ENCODE data around the gene PRSS35.

DNA sequence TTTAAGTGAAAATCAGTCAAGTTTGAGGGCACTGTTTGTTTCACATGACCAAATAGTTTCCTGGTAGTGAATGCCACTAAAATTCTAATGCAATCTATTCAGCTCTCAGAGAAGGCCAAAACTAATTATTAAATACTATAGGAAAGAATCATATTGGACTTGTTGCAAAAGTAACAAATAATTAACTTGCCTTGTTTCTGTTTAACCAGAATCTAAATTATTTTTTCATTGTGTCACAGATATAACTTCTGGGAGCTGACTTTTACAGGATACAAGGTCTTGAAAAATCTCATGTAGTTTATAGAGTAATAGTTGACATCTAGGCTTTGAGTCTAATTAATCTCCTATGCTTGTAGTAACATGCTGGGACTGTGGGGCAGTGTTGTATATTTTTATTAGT is 44.5 kb downstream of the PRSS35 start:
- TF ChIP-seq POLR2AphosphoS5 (IDR thresholded peaks at IDR 0.05; ENCODE audit: low read depth, low read length) (no peak), CTCF (IDR thresholded peaks at IDR 0.05) (no peak), EZH2phosphoT487 (IDR thresholded peaks at IDR 0.05; ENCODE audit: borderline replicate concordance, low read depth) (no peak)

Measured in SK-N-SH (cell line).